HepG2 (cell line): ENCODE results near the gene CHST11. TPM values are rescaled to one million over a fixed set of nuclear protein-coding genes. Genes with fewer than 3 reads are reported as not detected.

ENCODE experiments used
- ATAC-seq: fragments of 200-7000 bp; cut with Tn5 transposase; 3 replicates; pipeline ENCODE4 v1.9.1; 2020; ENCODE audit warnings: mild to moderate bottlenecking, moderate library complexity
- BruUV-seq: library from RNA; stranded (reverse); fragments of 400-500 nt; replicated peaks from 2 replicates; lab custom pipeline; 2021; lab: Mats Ljungman, UMichigan
- CTCF ChIA-PET: fragments of 300-600 bp; formaldehyde crosslinking; extraction: SDS; loops from one replicate; lab custom pipeline; 2021; ENCODE audit warnings: low total read pairs, inconsistent platforms, low intra/inter-chr PET ratio; lab: Yijun Ruan, JAX
- POLR2A ChIA-PET: fragments of 350-600 bp; sonication (Branson Sonifier 250); formaldehyde crosslinking; loops from one replicate; lab custom pipeline; 2020; ENCODE audit warnings: antibody characterized with exemption, inconsistent platforms; lab: Yijun Ruan, JAX
- DNase-seq: peaks from one replicate; pipeline ENCODE4 v3.0.0-alpha.2; 2015; ENCODE audit warnings: low spot score
- FAIRE-seq: peaks from 3 replicates; lab custom pipeline; 2011; peaks lifted over from hg19 to GRCh38; lab: Jason Lieb, UNC
- H2AFZ ChIP-seq: one replicate; pipeline ENCODE4 v1.6.1; 2011; ENCODE audit warnings: low read length, inconsistent platforms
- H3K27ac ChIP-seq: fragments of 300-600 bp; 3 replicates; pipeline ENCODE4 v1.8.0; 2011; ENCODE audit warnings: mixed run types, mild to moderate bottlenecking, mixed read lengths, low read length, inconsistent platforms; ENCODE audit not compliant: insufficient read depth; ENCODE audit errors: extremely low read length
- H3K27me3 ChIP-seq, 2 experiments: fragments of 200-600 bp in 1 of 2; 2 replicates in 1 of 2; 3 replicates in 1 of 2; pipeline versions ENCODE4 v1.6.0 to v1.8.0; 2011; ENCODE audit warnings: low read length in 2 of 2, mild to moderate bottlenecking in 2 of 2, moderate library complexity in 2 of 2, inconsistent platforms in 1 of 2; ENCODE audit not compliant: insufficient read depth in 2 of 2, control insufficient read depth in 1 of 2
- H3K36me3 ChIP-seq, 2 experiments: fragments of 200-600 bp in 1 of 2; replicated peaks in 1 of 2; 2 replicates in 1 of 2; 3 replicates in 1 of 2; pipeline versions ENCODE4 v1.5.1 to v1.8.0; 2011; ENCODE audit warnings: low read length in 2 of 2, inconsistent platforms in 1 of 2; ENCODE audit not compliant: insufficient read depth in 2 of 2, control insufficient read depth in 1 of 2
- H3K4me1 ChIP-seq: 2 replicates; pipeline ENCODE4 v1.5.1; 2012; ENCODE audit warnings: low read length, inconsistent platforms; ENCODE audit not compliant: insufficient read depth
- H3K4me2 ChIP-seq: 2 replicates; pipeline ENCODE4 v1.6.0; 2011; ENCODE audit warnings: low read depth, low read length, inconsistent platforms
- H3K4me3 ChIP-seq, 3 experiments: fragments of 200-600 bp in 1 of 3; sonication (generic), shearing (Covaris generic) in 1 of 3; replicated peaks in 1 of 3; 2 replicates each; pipeline ENCODE4 v1.5.1; 2011 to 2016; ENCODE audit warnings: low read length in 3 of 3, inconsistent platforms in 2 of 3, low read depth in 2 of 3, mild to moderate bottlenecking in 2 of 3, control low read depth in 1 of 3, mixed read lengths in 1 of 3; ENCODE audit not compliant: insufficient read depth in 1 of 3
- H3K79me2 ChIP-seq: one replicate; pipeline ENCODE4 v1.6.1; 2011; ENCODE audit warnings: low read length, inconsistent platforms; ENCODE audit not compliant: insufficient read depth
- H3K9ac ChIP-seq: 2 replicates; pipeline ENCODE4 v1.6.0; 2011; ENCODE audit warnings: mild to moderate bottlenecking, low read depth, low read length, inconsistent platforms; ENCODE audit not compliant: insufficient read depth
- H3K9me3 ChIP-seq: 2 replicates; pipeline ENCODE4 v1.5.1; 2012; ENCODE audit warnings: mild to moderate bottlenecking, low read length
- H4K20me1 ChIP-seq: 2 replicates; pipeline ENCODE4 v1.6.0; 2011; ENCODE audit warnings: inconsistent platforms, mild to moderate bottlenecking, low read length, moderate library complexity; ENCODE audit not compliant: insufficient read depth
- ADNP ChIP-seq: sonication (generic); formaldehyde crosslinking; IDR thresholded peaks from 2 replicates; pipeline ENCODE4 v1.4.0; 2020; ENCODE audit warnings: missing genetic modification reagents
- ARNT ChIP-seq: fragments of 450-650 bp; IDR thresholded peaks from 2 replicates; pipeline ENCODE4 v1.6.1; 2017
- HMG20A ChIP-seq: IDR thresholded peaks from 2 replicates; pipeline ENCODE4 v1.6.1; 2016; ENCODE audit warnings: borderline replicate concordance
- MXD4 ChIP-seq: IDR thresholded peaks from 2 replicates; pipeline ENCODE4 v1.6.1; 2016; ENCODE audit warnings: mild to moderate bottlenecking, missing biosample characterization, missing genetic modification reagents
- NFATC3 ChIP-seq: sonication (generic); formaldehyde crosslinking; IDR thresholded peaks from 2 replicates; pipeline ENCODE4 v1.5.1; 2020; ENCODE audit warnings: mild to moderate bottlenecking, missing genetic modification reagents
- NR2F1 ChIP-seq, 2 experiments: fragments of 450-650 bp in 1 of 2; formaldehyde crosslinking in 1 of 2; IDR thresholded peaks; 2 replicates each; pipeline versions ENCODE4 v1.5.0 to v1.6.1; 2016 to 2020; ENCODE audit warnings: mild to moderate bottlenecking in 1 of 2, missing compliant biosample characterization in 1 of 2, missing genetic modification reagents in 1 of 2, moderate library complexity in 1 of 2
- RCOR2 ChIP-seq: IDR thresholded peaks from 2 replicates; pipeline ENCODE4 v1.6.1; 2016; ENCODE audit warnings: missing biosample characterization, missing genetic modification reagents
- SP5 ChIP-seq: IDR thresholded peaks from 2 replicates; pipeline ENCODE4 v1.6.1; 2016; ENCODE audit warnings: low read depth, borderline replicate concordance
- THAP9 ChIP-seq: sonication (generic); formaldehyde crosslinking; IDR thresholded peaks from 2 replicates; pipeline ENCODE4; 2020; ENCODE audit warnings: missing genetic modification reagents, mild to moderate bottlenecking, borderline replicate concordance
- ZNF562 ChIP-seq: sonication (generic); formaldehyde crosslinking; IDR thresholded peaks from 2 replicates; pipeline ENCODE4 v1.8.0; 2022; ENCODE audit warnings: missing genetic modification reagents, borderline replicate concordance
- ZNF576 ChIP-seq: sonication (generic); formaldehyde crosslinking; IDR thresholded peaks from 2 replicates; pipeline ENCODE4 v1.4.0; 2020; ENCODE audit warnings: mild to moderate bottlenecking, missing genetic modification reagents
- ZNF775 ChIP-seq: sonication (generic); formaldehyde crosslinking; IDR thresholded peaks from 2 replicates; pipeline ENCODE4 v1.4.0; 2020; ENCODE audit warnings: missing genetic modification reagents, mild to moderate bottlenecking, moderate library complexity, borderline replicate concordance
- ZNF790 ChIP-seq: sonication (generic); formaldehyde crosslinking; IDR thresholded peaks from 2 replicates; pipeline ENCODE4 v1.8.0; 2022; ENCODE audit warnings: missing genetic modification reagents, mild to moderate bottlenecking, borderline replicate concordance
- whole genome bisulfite sequencing: methylation state at CpG from one replicate; pipeline ENCODE4 v1.1.6; 2017; ENCODE audit warnings: low lambda C conversion rate; 5-methylcytosine and 5-hydroxymethylcytosine counted together
- in situ Hi-C: cut with HindIII; loops from 2 replicates; pipeline ENCODE4 v1.10.0; 2017; ENCODE audit warnings: low pct_unique_long_range_greater_than_20kb; ENCODE audit not compliant: extremely low pct_ligation_motif_present
- intact Hi-C: fragments of 100-400 bp; cut with micrococcal nuclease; formaldehyde crosslinking; loops from one replicate; pipeline ENCODE4 v1.10.0; 2022; ENCODE audit not compliant: unreplicated experiment
- polyA plus RNA-seq, 8 experiments: library from polyadenylated mRNA; depleted of rRNA in 3 of 8; stranded (reverse) in 7 of 8; unstranded in 1 of 8; fragments of >200 nt; fragmentation: Illumina TruSeq in 4 of 8; extraction: Trizol in 4 of 8; gene quantifications; 2 replicates each; pipeline versions ENCODE4 v1.2.1 to v1.2.3, GENCODE V29; 2011 to 2016; ENCODE audit warnings: low read depth in 4 of 8, missing spikeins in 1 of 8, mixed read lengths in 1 of 8; ENCODE audit not compliant: insufficient read depth in 1 of 8
- total RNA-seq, 5 experiments: library from RNA; depleted of rRNA; stranded (reverse); fragments of >200 nt; fragmentation: Illumina TruSeq; extraction: Trizol; gene quantifications; 2 replicates each; pipeline ENCODE4 v1.2.3, GENCODE V29; 2016; ENCODE audit warnings: low read depth in 1 of 5

CHST11 gene
- total and polyA plus RNA-seq, 2 of the 13 experiments (the other 11 are each of a cell fraction or from before 2014, with no cell fraction given): 0.15 TPM; not detected in 1

GRCh38 chr12:104522985-104523722 is 66.4 kb downstream of the CHST11 start:
- Histone ChIP-seq H3K4me2 (no peak overlapping the region), H3K4me3 (no peak overlapping the region), H3K9ac (no peak overlapping the region), H3K27me3 (peaks cover 0 to 16% of the 10 kb centered on the region in 2 experiments; a peak in 4 of 5 replicates)
- intact Hi-C loops: no loop called here
- DNase-seq (no peak), FAIRE-seq (no peak)
- POLR2A ChIA-PET: no interaction called here
- TF ChIP-seq ZNF576: no peak
- no peak for TF ChIP-seq RCOR2
- TF ChIP-seq ADNP (CRISPR knock-in tag): no peak
- TF ChIP-seq, all 625 proteins: peak for 0
- no peak overlapping the region for H2AFZ ChIP-seq
- BruUV-seq: no TSS peak
- 0% methylated on average over 4 of the region's 4 CpGs for WGBS
- in situ Hi-C loops: no loop called here
- no peak overlapping the region for H3K27ac ChIP-seq
- H3K36me3 ChIP-seq: no peaks in the 10 kb centered on the region
- no peaks in the 10 kb centered on the region for H3K4me1 ChIP-seq
- no peaks in the 10 kb centered on the region for H3K79me2 ChIP-seq
- CTCF ChIA-PET: no interaction called here
- no peak for ATAC-seq
- H4K20me1 ChIP-seq: no peaks in the 10 kb centered on the region
- no peaks in the 10 kb centered on the region; the same call in 1 of the 2 replicates for H3K9me3 ChIP-seq

GRCh38 chr12:104524034-104524832 is 67.5 kb downstream of the CHST11 start:
- Histone ChIP-seq H3K36me3 (no peaks in the 10 kb centered on the region), H3K4me1 (no peaks in the 10 kb centered on the region), H3K4me3 (no peak overlapping the region), H2AFZ (no peak overlapping the region), H4K20me1 (no peaks in the 10 kb centered on the region), H3K4me2 (no peak overlapping the region), H3K27me3 (peaks cover 0 to 15% of the 10 kb centered on the region in 2 experiments; a peak in 4 of 5 replicates), H3K79me2 (no peaks in the 10 kb centered on the region), H3K9ac (no peak overlapping the region), H3K9me3 (no peaks in the 10 kb centered on the region; the same call in 1 of the 2 replicates), H3K27ac (no peak overlapping the region)
- ChIA-PET CTCF (no interaction called here), POLR2A (no interaction called here)
- intact Hi-C loops (no loop called here), in situ Hi-C loops (no loop called here)
- TF ChIP-seq SP5 (CRISPR knock-in tag) (no peak), NFATC3 (CRISPR knock-in tag) (no peak), ARNT (no peak), ZNF790 (CRISPR knock-in tag) (no peak), ZNF775 (CRISPR knock-in tag) (no peak), MXD4 (CRISPR knock-in tag) (no peak), THAP9 (CRISPR knock-in tag) (no peak), HMG20A (no peak), ZNF562 (CRISPR knock-in tag) (no peak), NR2F1 (CRISPR knock-in tag; IDR thresholded peaks at IDR 0.05) (no peak)
- FAIRE-seq (no peak), DNase-seq (no peak), ATAC-seq (no peak)
- BruUV-seq: no TSS peak
- WGBS: 14% methylated on average over 7 of the region's 7 CpGs
